ENCODE data around the gene PRAMEF7. TPM values are rescaled to one million over a fixed set of nuclear protein-coding genes. Genes with fewer than 3 reads are reported as not detected.
"Not testable (repeated sequence)": the region's sequence is repeated elsewhere in the genome, so short reads cannot be mapped to it uniquely, and the experiment has no call there.

Gene PRAMEF7
- not detected in 2 replicates for total RNA-seq

GRCh38 chr1:12916310-12916709, at the start of gene PRAMEF7:
PRAMEF7 (plus strand) TSS chr1:12916610; CDS start chr1:12917693, 1,083 bp downstream.
- not testable (repeated sequence) for DNase-seq (ENCODE audit: low read depth)

GRCh38 chr1:12878453-12878852, 38.0 kb upstream of the PRAMEF7 start:
- DNase-seq (ENCODE audit: low read depth): not testable (repeated sequence)

GRCh38 chr1:12886101-12886500, 30.3 kb upstream of the PRAMEF7 start, which contains the start of gene PRAMEF4:
PRAMEF4 (minus strand) TSS chr1:12886201; CDS start chr1:12883394, 2,807 bp downstream.
- DNase-seq (ENCODE audit: low read depth): not testable (repeated sequence)

- DNase-seq (ENCODE audit: low read depth): not testable (repeated sequence)
Observed at GRCh38 chr1:12898170-12898569, 18.2 kb upstream of the PRAMEF7 start, which contains the start of gene PRAMEF10. PRAMEF10 (minus strand) TSS chr1:12898270; CDS start chr1:12895847, 2,423 bp downstream.

GRCh38 chr1:12899186-12899585, 17.2 kb upstream of the PRAMEF7 start:
- not testable (repeated sequence) for DNase-seq (ENCODE audit: low read depth)

- DNase-seq (ENCODE audit: low read depth): not testable (repeated sequence)
Observed at GRCh38 chr1:12903793-12904572, 12.4 kb upstream of the PRAMEF7 start.

GRCh38 chr1:12921749-12922148, 5.3 kb downstream of the PRAMEF7 start:
- DNase-seq (ENCODE audit: low read depth): not testable (repeated sequence)

GRCh38 chr1:12924368-12924767, 8.0 kb downstream of the PRAMEF7 start:
- not testable (repeated sequence) for DNase-seq (ENCODE audit: low read depth)

GRCh38 chr1:12947480-12947879, 31.1 kb downstream of the PRAMEF7 start, which contains the start of gene PRAMEF6:
PRAMEF6 (minus strand) TSS chr1:12947580; CDS start chr1:12942518, 5,062 bp downstream.
- not testable (repeated sequence) for DNase-seq (ENCODE audit: low read depth)

Other genes with a start within 250 kb of the PRAMEF7 start
- gene AADACL3, start 200.5 kb upstream of the PRAMEF7 start, total RNA-seq: not detected in 2 replicates
- gene CFAP107, start 170.4 kb upstream of the PRAMEF7 start, total RNA-seq: not detected in 2 replicates
- not detected in 2 replicates for gene PRAMEF12, start 142.9 kb upstream of the PRAMEF7 start, total RNA-seq
- gene PRAMEF1, start 125.2 kb upstream of the PRAMEF7 start, total RNA-seq: 0.10 TPM in 1 of 2 replicates, not detected in the other
- gene PRAMEF11, start 85.2 kb upstream of the PRAMEF7 start, total RNA-seq: not detected in 2 replicates
- not detected in 2 replicates for gene HNRNPCL1, start 67.9 kb upstream of the PRAMEF7 start, total RNA-seq
- not detected in 2 replicates for gene PRAMEF2, start 59.5 kb upstream of the PRAMEF7 start, total RNA-seq
- not detected in 2 replicates for gene PRAMEF4, start 30.4 kb upstream of the PRAMEF7 start, total RNA-seq
- not detected in 2 replicates for gene PRAMEF10, start 18.3 kb upstream of the PRAMEF7 start, total RNA-seq
- not detected in 2 replicates for gene PRAMEF6, start 31.0 kb downstream of the PRAMEF7 start, total RNA-seq
- gene PRAMEF27, start 140.0 kb downstream of the PRAMEF7 start, total RNA-seq: not detected in 2 replicates
- gene HNRNPCL3, start 144.2 kb downstream of the PRAMEF7 start, total RNA-seq: not detected in 2 replicates
- gene PRAMEF25, start 154.2 kb downstream of the PRAMEF7 start, total RNA-seq: not detected in 2 replicates
- gene HNRNPCL2, start 200.2 kb downstream of the PRAMEF7 start, total RNA-seq: not detected in 2 replicates
- not detected in 2 replicates for gene PRAMEF26, start 239.4 kb downstream of the PRAMEF7 start, total RNA-seq
- gene HNRNPCL4, start 249.0 kb downstream of the PRAMEF7 start, total RNA-seq: not detected in 2 replicates